ENCODE measurements around the gene OR1Q1.

- TF ChIP-seq CTCF (IDR thresholded peaks at IDR 0.05) (no peak), POLR2A (IDR thresholded peaks at IDR 0.05) (no peak)
Observed at GRCh38 chr9:122567901-122568300, 46.6 kb upstream of the OR1Q1 start.

All from esophagus squamous epithelium (tissue), 4 donors.